SU-DHL-6 (cell line): ENCODE data around the gene FGF19.

Experiments used
- H2AFZ ChIP-seq: fragments of 200-600 bp; sonication (generic); 2 replicates; pipeline ENCODE4 v1.6.1; 2014; ENCODE audit warnings: low read depth, mild to moderate bottlenecking, moderate library complexity, mixed read lengths, antibody characterized with exemption, low read length; ENCODE audit not compliant: severe bottlenecking
- H3F3A ChIP-seq: fragments of 200-600 bp; shearing (Covaris generic); 2 replicates; pipeline ENCODE4 v1.6.0; 2016; ENCODE audit warnings: antibody characterized with exemption, mild to moderate bottlenecking; ENCODE audit not compliant: insufficient read depth
- H3K27ac ChIP-seq: fragments of 200-600 bp; sonication (generic); 2 replicates; pipeline ENCODE4 v1.5.1; 2016; ENCODE audit warnings: low read depth, mild to moderate bottlenecking, low read length, moderate library complexity, mixed read lengths
- H3K27me3 ChIP-seq: fragments of 200-600 bp; sonication (generic), shearing (Covaris generic); 2 replicates; pipeline ENCODE4 v1.6.0; 2014; ENCODE audit warnings: mild to moderate bottlenecking, low read length
- H3K36me3 ChIP-seq: fragments of 200-600 bp; sonication (generic); 2 replicates; pipeline ENCODE4 v1.6.1; 2014; ENCODE audit warnings: mild to moderate bottlenecking, low read length, mixed read lengths
- H3K4me2 ChIP-seq: fragments of 300-600, 200-600 bp; shearing (Covaris generic), sonication (generic); 2 replicates; pipeline ENCODE4 v1.6.0; 2014; ENCODE audit warnings: low read length, low read depth, mild to moderate bottlenecking; ENCODE audit not compliant: poor library complexity, severe bottlenecking
- H3K4me3 ChIP-seq: fragments of 200-600 bp; sonication (generic); 2 replicates; pipeline ENCODE4 v1.5.1; 2014; ENCODE audit warnings: antibody characterized with exemption, low read length, mild to moderate bottlenecking, mixed read lengths; ENCODE audit not compliant: insufficient read depth, poor library complexity, severe bottlenecking
- H3K79me2 ChIP-seq: fragments of 200-600 bp; sonication (generic); 2 replicates; pipeline ENCODE4 v1.6.1; 2014; ENCODE audit warnings: mild to moderate bottlenecking, low read length, moderate library complexity; ENCODE audit not compliant: insufficient read depth
- H3K9ac ChIP-seq: fragments of 200-600 bp; sonication (generic); 2 replicates; pipeline ENCODE4 v1.7.0; 2014; ENCODE audit warnings: mild to moderate bottlenecking, low read length
- H3K9me2 ChIP-seq: fragments of 200-600 bp; sonication (generic); replicated peaks from 2 replicates; pipeline ENCODE4 v1.6.1; 2014; ENCODE audit warnings: low read length; ENCODE audit not compliant: insufficient read depth
- H3K9me3 ChIP-seq: fragments of 200-600 bp; sonication (generic); 2 replicates; pipeline ENCODE4 v1.6.1; 2014; ENCODE audit warnings: low read length, mixed read lengths; ENCODE audit not compliant: insufficient read depth
- H4K20me1 ChIP-seq: fragments of 200-600 bp; sonication (generic); 2 replicates; pipeline ENCODE4 v1.6.1; 2014; ENCODE audit warnings: low read depth, mild to moderate bottlenecking, antibody characterized with exemption, low read length, moderate library complexity, mixed read lengths
- EZH2phosphoT487 ChIP-seq: fragments of 200-600 bp; sonication (generic), shearing (Covaris generic); conservative IDR thresholded peaks from 2 replicates; pipeline ENCODE4 v1.6.1; 2018; ENCODE audit warnings: mild to moderate bottlenecking, antibody characterized with exemption, low read length, moderate library complexity, mixed read lengths
- TF ChIP-seq, protein P1 (sequence below): fragments of 200-600 bp; sonication (generic); IDR thresholded peaks from one replicate; pipeline ENCODE4 v1.5.1; 2017; ENCODE audit warnings: antibody characterized with exemption, mild to moderate bottlenecking, low read length, moderate library complexity; ENCODE audit not compliant: insufficient read depth, poor library complexity, severe bottlenecking

The FGF19 gene

GRCh38 chr11:69666752-69667536, 36.9 kb downstream of the FGF19 start:
- no peak overlapping the region for H3K27ac ChIP-seq
- H3K9me2 ChIP-seq: no peaks in the 10 kb centered on the region
- H3K4me2 ChIP-seq: no peak overlapping the region
- no peak for TF ChIP-seq EZH2phosphoT487
- TF ChIP-seq, protein P1, sequence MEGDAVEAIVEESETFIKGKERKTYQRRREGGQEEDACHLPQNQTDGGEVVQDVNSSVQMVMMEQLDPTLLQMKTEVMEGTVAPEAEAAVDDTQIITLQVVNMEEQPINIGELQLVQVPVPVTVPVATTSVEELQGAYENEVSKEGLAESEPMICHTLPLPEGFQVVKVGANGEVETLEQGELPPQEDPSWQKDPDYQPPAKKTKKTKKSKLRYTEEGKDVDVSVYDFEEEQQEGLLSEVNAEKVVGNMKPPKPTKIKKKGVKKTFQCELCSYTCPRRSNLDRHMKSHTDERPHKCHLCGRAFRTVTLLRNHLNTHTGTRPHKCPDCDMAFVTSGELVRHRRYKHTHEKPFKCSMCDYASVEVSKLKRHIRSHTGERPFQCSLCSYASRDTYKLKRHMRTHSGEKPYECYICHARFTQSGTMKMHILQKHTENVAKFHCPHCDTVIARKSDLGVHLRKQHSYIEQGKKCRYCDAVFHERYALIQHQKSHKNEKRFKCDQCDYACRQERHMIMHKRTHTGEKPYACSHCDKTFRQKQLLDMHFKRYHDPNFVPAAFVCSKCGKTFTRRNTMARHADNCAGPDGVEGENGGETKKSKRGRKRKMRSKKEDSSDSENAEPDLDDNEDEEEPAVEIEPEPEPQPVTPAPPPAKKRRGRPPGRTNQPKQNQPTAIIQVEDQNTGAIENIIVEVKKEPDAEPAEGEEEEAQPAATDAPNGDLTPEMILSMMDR: no peak
- no peaks in the 10 kb centered on the region for H4K20me1 ChIP-seq
- H3K79me2 ChIP-seq: no peaks in the 10 kb centered on the region
- no peaks in the 10 kb centered on the region for H3K36me3 ChIP-seq
- H3K9ac ChIP-seq: no peak overlapping the region
- no peaks in the 10 kb centered on the region for H3K9me3 ChIP-seq
- no peaks in the 10 kb centered on the region for H3K27me3 ChIP-seq
- no peaks in the 10 kb centered on the region for H3F3A ChIP-seq
- no peak overlapping the region for H2AFZ ChIP-seq
- H3K4me3 ChIP-seq: no peak overlapping the region

DNA sequence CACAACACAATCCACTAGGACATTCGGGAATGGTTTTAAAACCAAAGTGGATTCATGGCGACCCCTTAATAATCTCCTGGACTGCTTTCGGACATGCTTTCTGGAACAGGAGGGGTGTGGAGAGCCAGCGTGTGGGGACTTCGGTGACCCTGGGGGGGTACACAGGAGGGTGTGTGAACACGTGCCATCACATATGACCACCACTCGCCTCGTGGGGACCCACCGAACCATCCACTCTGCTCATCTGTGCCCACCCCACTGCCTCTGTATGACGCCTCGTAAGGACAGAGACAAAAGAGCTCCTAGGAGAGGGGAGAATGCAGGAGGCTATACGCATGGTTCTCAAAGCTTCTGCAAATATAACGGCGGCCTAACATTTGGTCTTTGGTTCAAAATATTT, 37.6 kb downstream of the FGF19 start:
- H3K4me3 ChIP-seq: no peak overlapping the region
- H3K4me2 ChIP-seq: no peak overlapping the region
- H3F3A ChIP-seq: no peaks in the 10 kb centered on the region
- H3K9me3 ChIP-seq: no peaks in the 10 kb centered on the region
- no peaks in the 10 kb centered on the region for H3K9me2 ChIP-seq
- no peak overlapping the region for H3K27ac ChIP-seq
- H3K27me3 ChIP-seq: no peaks in the 10 kb centered on the region
- no peak overlapping the region for H2AFZ ChIP-seq
- no peaks in the 10 kb centered on the region for H4K20me1 ChIP-seq
- no peak for TF ChIP-seq EZH2phosphoT487
- TF ChIP-seq, protein P1: no peak
- no peaks in the 10 kb centered on the region for H3K36me3 ChIP-seq
- H3K9ac ChIP-seq: no peak overlapping the region
- H3K79me2 ChIP-seq: no peaks in the 10 kb centered on the region

DNA sequence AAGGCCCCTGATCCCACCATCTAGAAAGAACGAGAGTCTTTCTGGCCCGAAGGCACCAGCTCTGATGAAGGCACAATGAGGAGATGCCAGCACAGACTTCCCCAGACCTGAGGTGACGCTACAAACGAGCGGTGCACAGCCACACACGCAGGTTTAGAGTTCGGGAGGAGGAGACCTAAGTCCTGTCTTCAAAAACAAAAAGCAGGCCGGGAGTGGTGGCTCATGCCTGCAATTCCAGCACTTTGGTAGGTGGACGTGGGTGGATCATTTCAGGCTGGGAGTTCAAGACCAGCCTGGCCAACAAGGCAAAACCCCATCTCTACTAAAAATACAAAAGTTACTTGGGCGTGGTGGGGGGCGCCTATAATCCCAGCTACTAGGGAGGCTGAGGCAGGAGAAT, 38.2 kb downstream of the FGF19 start:
- Histone ChIP-seq H2AFZ (no peak overlapping the region), H3F3A (no peaks in the 10 kb centered on the region), H3K9me3 (no peaks in the 10 kb centered on the region), H3K79me2 (no peaks in the 10 kb centered on the region), H3K27ac (no peak overlapping the region), H3K9ac (no peak overlapping the region), H3K36me3 (no peaks in the 10 kb centered on the region), H3K4me2 (no peak overlapping the region), H3K27me3 (no peaks in the 10 kb centered on the region), H4K20me1 (no peaks in the 10 kb centered on the region), H3K9me2 (no peaks in the 10 kb centered on the region), H3K4me3 (no peak overlapping the region)
- TF ChIP-seq EZH2phosphoT487: no peak
- TF ChIP-seq, protein P1: no peak
